Skeletal muscle cell (primary cell): Measurements from ENCODE around the gene CLPTM1L.
"Not testable (repeated sequence)": the region's sequence is repeated elsewhere in the genome, so short reads cannot be mapped to it uniquely, and the experiment has no call there.

Experiments used
- DNase-seq: peaks from one replicate; pipeline ENCODE4 v3.0.0-alpha.2; 2010; ENCODE audit warnings: low read depth
- H3K4me3 ChIP-seq: 2 replicates; pipeline ENCODE4 v1.5.1; 2011; ENCODE audit warnings: low read depth, mild to moderate bottlenecking, control low read depth, low read length, moderate library complexity

Gene CLPTM1L

DNA sequence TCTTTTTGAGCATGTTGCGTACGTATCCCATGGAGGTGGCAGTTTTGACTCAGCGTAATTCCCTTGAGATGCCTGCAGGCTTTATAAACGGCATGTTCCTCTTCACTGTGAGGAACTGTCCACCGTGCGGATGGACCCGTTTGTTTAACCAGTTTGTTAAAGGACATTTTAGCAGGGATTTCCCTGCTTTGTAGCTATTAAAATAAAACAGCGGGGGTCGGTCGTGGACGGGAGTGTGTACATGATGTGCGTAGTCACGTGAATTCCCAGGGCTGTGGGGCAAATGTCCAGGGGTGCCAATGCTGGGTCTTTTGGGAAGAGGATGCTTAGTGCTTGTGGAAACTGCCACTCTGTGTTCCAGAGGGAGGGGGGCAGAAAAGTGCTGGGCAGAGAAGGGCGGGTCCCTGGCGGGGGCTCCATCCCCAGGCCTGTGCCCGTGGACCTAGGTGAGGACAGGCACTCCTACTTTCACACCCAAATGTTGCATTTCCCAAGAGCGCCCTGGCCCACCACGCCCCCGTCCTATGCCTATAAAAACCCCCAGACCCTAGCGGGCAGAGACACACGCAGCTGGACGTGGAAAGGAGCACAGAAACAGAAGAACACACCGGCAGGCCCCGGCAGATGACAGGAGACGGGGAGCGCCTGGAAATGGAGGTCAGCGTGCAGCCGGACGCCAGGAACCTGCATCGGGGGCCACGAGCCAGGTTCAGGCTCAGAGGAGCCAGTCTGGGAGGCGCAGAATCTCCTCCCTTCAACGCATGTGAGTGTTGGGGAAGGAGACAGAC, 46.0 kb downstream of the CLPTM1L start:
- H3K4me3 ChIP-seq = no peak overlapping the region
- DNase-seq = no peak

DNA sequence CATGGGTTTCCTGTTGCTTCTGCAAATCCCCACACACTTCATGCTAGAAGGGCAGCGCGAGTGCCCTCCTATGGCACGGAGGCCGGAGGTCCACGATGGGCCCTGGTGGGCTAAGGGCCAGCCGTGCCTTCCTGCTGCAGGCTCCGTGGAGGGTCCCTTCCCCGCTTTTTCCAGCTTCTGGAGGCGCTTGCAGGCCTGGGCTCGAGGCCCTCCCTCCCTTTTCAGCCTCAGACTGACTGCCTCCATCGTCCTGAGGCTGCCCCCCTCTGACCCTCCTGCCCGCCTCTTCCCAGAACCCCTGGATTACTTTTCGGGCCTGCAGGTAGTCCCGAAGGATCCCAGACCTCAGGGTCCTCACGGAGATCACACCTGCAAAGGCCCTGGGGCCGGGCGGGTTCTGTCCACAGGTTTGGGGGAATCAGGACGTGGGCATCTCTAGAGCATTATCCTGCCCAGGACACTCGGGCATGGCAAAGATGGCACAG, 46.8 kb downstream of the CLPTM1L start:
- DNase-seq = no peak
- H3K4me3 ChIP-seq = no peak overlapping the region

DNA sequence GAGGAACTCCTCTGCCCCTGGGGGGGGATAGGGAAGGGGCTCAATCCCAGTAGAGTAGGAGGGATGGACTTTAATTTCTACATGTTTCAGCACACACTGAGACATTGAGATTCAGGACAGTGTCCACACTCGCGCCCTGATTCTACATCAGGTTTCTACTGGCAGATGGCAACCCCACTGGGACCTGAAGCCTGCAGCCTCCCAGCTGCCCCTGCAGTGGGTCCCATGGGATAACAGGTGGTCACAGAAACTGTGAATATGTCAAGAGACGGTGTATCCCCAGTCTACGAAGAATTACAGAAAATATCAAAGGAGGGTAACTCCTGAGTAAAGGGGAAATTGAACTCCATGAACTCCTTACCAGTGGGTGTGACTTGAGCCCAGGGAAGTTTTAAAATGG, 47.7 kb downstream of the CLPTM1L start:
- no peak overlapping the region for H3K4me3 ChIP-seq
- DNase-seq = no peak

DNA sequence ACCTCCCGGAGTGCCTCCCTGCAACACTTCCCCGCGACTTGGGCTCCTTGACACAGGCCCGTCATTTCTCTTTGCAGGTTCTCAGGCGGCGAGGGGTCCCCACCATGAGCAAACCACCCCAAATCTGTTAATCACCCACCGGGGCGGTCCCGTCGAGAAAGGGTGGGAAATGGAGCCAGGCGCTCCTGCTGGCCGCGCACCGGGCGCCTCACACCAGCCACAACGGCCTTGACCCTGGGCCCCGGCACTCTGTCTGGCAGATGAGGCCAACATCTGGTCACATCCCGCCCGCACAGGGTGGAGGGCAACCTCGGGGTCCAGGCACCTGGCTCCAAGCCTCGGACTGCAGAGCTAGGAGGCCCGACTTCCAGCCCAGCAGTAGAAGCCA, 49.3 kb downstream of the CLPTM1L start:
- DNase-seq = no peak
- no peak overlapping the region for H3K4me3 ChIP-seq

DNA sequence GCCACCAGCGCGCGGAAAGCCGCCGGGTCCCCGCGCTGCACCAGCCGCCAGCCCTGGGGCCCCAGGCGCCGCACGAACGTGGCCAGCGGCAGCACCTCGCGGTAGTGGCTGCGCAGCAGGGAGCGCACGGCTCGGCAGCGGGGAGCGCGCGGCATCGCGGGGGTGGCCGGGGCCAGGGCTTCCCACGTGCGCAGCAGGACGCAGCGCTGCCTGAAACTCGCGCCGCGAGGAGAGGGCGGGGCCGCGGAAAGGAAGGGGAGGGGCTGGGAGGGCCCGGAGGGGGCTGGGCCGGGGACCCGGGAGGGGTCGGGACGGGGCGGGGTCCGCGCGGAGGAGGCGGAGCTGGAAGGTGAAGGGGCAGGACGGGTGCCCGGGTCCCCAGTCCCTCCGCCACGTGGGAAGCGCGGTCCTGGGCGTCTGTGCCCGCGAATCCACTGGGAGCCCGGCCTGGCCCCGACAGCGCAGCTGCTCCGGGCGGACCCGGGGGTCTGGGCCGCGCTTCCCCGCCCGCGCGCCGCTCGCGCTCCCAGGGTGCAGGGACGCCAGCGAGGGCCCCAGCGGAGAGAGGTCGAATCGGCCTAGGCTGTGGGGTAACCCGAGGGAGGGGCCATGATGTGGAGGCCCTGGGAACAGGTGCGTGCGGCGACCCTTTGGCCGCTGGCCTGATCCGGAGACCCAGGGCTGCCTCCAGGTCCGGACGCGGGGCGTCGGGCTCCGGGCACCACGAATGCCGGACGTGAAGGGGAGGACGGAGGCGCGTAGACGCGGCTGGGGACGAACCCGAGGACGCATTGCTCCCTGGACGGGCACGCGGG, 49.9 kb downstream of the CLPTM1L start, which contains the start of gene TERT:
Gene TERT, minus strand, starts transcription at position 234 of the 815 bp plus-strand sequence. Its CDS starts 79 bp downstream, at position 155.
- DNase-seq = no peak
- H3K4me3 ChIP-seq = no peak within 1 kb of the TSS

DNA sequence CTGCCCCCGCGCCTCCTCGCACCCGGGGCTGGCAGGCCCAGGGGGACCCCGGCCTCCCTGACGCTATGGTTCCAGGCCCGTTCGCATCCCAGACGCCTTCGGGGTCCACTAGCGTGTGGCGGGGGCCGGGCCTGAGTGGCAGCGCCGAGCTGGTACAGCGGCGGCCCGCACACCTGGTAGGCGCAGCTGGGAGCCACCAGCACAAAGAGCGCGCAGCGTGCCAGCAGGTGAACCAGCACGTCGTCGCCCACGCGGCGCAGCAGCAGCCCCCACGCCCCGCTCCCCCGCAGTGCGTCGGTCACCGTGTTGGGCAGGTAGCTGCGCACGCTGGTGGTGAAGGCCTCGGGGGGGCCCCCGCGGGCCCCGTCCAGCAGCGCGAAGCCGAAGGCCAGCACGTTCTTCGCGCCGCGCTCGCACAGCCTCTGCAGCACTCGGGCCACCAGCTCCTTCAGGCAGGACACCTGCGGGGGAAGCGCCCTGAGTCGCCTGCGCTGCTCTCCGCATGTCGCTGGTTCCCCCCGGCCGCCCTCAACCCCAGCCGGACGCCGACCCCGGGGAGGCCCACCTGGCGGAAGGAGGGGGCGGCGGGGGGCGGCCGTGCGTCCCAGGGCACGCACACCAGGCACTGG, 50.6 kb downstream of the CLPTM1L start:
- no peak for DNase-seq
- no peak overlapping the region for H3K4me3 ChIP-seq

DNA sequence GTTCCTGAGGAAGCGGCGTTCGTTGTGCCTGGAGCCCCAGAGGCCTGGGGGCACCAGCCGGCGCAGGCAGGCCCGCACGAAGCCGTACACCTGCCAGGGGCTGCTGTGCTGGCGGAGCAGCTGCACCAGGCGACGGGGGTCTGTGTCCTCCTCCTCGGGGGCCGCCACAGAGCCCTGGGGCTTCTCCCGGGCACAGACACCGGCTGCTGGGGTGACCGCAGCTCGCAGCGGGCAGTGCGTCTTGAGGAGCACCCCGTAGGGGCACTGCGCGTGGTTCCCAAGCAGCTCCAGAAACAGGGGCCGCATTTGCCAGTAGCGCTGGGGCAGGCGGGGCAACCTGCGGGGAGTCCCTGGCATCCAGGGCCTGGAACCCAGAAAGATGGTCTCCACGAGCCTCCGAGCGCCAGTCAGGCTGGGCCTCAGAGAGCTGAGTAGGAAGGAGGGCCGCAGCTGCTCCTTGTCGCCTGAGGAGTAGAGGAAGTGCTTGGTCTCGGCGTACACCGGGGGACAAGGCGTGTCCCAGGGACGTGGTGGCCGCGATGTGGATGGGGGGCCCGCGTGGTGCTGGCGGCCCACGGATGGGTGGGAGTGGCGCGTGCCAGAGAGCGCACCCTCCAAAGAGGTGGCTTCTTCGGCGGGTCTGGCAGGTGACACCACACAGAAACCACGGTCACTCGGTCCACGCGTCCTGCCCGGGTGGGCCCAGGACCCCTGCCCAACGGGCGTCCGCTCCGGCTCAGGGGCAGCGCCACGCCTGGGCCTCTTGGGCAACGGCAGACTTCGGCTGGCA, 51.3 kb downstream of the CLPTM1L start:
- H3K4me3 ChIP-seq = no peak overlapping the region
- DNase-seq = no peak

DNA sequence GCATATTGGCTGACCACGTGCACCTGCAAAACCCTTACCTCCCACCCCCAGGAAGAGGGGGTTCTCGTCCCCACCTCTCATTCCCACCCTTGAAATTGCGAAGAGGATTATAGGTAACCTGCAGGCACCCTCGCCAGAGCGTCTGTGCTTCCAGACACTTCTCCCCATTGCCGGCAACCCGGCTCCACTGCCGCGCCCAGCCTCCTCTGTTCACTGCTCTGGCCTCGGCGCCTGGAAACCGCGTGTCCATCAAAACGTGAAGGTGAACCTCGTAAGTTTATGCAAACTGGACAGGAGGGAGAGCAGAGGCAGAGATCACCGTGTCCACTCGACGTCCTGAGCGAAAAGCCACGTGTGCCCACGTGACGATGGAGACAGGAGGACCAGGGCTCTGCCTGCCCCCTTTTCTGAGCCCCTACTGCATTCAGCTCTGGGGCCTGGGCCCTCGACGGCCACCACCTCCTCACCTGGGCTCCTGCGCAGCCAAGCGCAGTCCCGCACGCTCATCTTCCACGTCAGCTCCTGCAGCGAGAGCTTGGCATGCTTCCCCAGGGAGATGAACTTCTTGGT, 52.0 kb downstream of the CLPTM1L start:
- no peak for DNase-seq
- H3K4me3 ChIP-seq = no peak overlapping the region

DNA sequence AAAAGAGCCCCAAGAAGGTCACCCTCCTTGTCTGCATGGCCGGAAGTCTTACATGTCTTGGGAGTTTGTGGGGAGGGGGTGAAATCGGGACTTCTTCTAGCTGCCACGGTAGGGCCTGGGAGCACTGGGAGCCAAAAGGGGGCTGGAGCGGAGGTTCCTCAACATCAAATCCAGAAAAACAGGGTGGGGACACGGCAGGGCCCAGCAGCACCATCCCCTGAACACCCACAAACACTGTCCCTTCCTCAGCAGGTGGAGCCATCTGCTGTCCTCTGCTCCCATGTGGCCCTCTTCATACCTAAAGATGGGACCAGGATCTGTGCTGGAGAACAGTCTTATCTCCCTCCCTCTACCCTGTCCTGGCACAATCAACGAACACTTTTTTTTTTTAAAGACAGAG, 52.8 kb downstream of the CLPTM1L start:
- H3K4me3 ChIP-seq = no peak overlapping the region
- no peak for DNase-seq

DNA sequence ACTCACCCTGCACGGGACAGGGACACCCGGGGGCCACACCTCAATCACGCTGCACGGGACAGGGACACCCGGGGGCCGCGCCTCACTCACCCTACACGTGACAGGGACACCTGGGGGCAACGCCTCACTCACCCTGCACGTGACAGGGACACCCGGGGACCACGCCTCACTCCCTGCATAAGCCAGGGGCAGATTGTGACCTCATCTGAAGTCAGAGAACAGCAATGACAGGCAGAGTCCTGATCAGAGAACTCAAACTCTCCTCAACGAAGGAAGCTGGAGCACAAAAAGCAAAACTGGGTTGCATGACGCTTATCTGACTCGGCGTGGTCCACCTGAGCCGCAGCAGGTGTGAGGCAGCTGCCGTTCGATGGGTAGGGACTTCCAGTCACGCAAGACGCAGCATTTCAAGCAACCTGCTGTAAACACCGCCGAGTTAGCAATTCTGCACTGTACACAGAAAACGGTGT, 53.3 kb downstream of the CLPTM1L start:
- H3K4me3 ChIP-seq = no peak overlapping the region
- no peak for DNase-seq

DNA sequence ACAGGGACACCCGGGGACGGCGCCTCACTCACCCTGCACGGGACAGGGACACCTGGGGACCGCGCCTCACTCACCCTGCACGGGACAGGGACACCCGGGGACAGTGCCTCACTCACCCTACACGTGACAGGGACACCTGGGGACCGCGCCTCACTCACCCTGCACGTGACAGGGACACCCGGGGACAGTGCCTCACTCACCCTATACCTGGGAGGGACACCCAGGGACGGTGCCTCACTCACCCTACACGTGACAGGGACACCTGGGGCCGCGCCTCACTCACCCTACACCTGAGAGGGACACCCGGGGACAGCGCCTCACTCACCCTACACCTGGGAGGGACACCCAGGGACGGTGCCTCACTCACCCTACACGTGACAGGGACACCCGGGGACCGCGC, 53.9 kb downstream of the CLPTM1L start:
- not testable (repeated sequence) for DNase-seq, H3K4me3 ChIP-seq

DNA sequence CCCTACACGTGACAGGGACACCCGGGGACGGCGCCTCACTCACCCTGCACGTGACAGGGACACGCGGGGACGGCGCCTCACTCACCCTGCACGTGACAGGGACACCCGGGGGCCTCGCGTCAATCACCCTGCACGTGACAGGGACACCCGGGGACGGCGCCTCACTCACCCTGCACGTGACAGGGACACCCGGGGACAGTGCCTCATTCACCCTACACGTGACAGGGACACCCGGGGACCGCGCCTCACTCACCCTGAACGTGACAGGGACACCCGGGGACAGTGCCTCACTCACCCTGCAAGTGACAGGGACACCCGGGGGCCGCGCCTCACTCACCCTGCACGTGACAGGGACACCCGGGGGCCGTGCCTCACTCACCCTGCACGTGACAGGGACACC, 55.3 kb downstream of the CLPTM1L start:
- DNase-seq, H3K4me3 ChIP-seq: not testable (repeated sequence)

DNA sequence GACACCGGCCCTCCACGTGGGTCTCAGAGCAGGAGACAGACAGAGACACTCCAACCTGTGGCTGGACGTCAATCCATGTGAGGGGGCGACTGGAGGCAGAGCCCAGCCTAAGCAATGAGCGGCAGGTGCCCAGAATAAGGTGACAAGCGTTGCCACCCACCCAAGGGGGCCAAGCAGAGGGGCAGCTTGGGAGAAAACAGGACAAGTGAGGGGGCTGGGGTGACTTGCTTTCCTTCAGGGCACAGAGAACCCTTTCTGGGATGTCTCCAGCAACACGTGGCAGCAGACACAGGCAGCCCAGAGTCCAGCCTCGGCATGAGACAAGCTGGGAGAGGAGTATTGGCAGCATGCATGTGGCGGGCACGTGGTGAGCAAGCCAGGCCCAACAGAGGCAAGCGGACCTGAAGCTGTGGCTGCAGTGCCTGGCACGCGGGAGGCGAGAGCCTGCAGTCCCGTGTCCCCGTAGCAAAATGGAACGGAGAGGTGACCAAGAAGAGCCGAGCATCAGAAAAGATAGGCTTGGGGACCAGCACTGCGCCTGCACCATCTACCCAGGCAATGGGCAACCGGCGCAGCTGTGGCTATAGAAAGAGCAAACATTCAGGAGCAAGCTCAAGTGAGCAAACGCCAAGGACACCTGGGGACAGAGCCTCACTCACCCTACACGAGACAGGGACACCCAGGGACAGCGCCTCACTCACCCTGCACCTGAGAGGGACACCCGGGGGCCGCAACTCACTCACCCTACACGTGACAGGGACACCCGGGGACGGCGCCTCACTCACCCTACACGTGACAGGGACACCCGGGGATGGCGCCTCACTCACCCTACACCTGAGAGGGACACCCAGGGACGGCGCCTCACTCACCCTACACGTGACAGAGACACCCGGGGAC, 56.2 kb downstream of the CLPTM1L start:
- no peak for DNase-seq
- no peak overlapping the region for H3K4me3 ChIP-seq

DNA sequence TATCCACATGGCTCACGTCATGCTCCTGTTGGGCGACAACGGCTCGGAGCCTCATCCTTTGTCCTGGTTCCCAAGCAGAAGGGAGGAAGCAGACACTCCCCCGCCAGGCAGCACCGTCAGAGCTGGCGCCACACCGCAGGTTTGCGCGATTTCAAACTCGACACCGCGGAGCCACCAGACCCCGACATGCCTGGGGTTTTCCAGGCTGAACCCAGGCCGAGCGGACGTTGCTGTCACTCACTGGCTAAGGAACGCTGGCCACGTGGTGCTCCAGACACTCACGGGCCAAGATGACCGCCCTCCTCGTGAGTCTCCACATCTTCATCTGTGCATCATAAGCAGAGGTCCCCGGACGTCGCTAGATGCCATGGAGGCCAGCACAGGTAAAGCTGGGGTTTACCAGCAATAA, 59.0 kb downstream of the CLPTM1L start:
- DNase-seq = no peak

DNA sequence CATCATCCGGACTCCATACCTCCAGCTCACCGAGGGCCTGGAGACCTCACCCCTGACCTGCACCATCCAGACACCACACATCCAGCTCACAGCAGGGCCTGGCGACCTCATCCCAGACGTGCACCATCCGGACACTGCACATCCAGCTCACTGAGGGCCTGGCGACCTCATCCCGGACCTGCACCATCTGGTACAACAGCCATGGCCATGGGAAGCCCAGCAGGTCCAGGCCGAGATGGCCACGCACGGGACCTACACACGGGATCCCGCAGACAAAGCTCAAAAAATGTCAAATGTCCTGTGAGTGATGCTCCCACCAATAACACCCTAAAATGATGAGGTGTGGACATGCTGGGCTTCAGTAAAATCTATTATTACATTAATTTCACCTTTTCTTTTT, 59.8 kb downstream of the CLPTM1L start:
- DNase-seq = no peak
- H3K4me3 ChIP-seq = no peak overlapping the region

More for the DNA sequence above, 59.0 kb downstream of the CLPTM1L start:
- no peak overlapping the region for H3K4me3 ChIP-seq

DNA sequence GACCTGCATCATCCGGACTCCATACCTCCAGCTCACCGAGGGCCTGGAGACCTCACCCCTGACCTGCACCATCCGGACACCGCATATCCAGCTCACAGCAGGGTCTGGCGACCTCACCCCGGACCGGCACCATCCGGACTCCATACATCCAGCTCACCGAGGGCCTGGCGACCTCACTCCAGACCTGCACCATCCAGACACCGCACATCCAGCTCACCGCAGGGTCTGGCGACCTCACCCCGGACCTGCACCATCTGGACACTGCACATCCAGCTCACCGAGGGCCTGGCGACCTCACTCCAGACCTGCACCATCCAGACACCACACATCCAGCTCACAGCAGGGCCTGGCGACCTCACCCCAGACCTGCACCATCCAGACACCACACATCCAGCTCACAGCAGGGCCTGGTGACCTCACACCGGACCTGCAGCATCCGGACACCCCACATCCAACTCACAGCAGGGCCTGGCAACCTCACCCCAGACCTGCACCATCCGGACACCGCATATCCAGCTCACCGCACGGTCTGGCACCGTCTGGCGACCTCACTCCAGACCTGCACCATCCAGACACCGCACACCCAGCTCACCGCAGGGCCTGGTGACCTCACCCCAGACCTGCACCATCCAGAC, 60.4 kb downstream of the CLPTM1L start:
- not testable (repeated sequence) for DNase-seq, H3K4me3 ChIP-seq

DNA sequence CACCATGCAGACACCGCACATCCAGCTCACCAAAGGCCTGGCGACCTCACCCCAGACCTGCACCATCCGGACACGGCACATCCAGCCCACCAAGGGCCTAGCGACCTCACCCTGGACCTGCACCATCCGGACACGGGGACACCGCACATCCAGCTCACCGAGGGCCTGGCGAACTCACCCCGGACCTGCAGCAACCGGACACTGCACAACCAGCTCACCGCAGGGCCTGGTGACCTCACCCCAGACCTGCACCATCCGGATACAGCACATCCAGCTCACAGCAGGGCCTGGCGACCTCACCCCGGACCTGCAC, 61.2 kb downstream of the CLPTM1L start:
- DNase-seq, H3K4me3 ChIP-seq: not testable (repeated sequence)
